Panc1 (cell line): ENCODE data around the gene CRY2.

ENCODE experiments used
- CTCF ChIP-seq: fragments of 450-650 bp; IDR thresholded peaks from 2 replicates; pipeline ENCODE4 v1.5.1; 2017; ENCODE audit warnings: mild to moderate bottlenecking
- POLR2AphosphoS5 ChIP-seq: IDR thresholded peaks from 2 replicates; pipeline ENCODE4 v1.6.1; 2012; ENCODE audit warnings: mild to moderate bottlenecking, low read depth, low read length, moderate library complexity
- SIN3A ChIP-seq: IDR thresholded peaks from 2 replicates; pipeline ENCODE4 v1.6.1; 2012; ENCODE audit warnings: low read depth, mild to moderate bottlenecking, low read length, moderate library complexity, borderline replicate concordance; ENCODE audit not compliant: insufficient read depth
- TCF7L2 ChIP-seq: IDR thresholded peaks from 2 replicates; pipeline ENCODE4 v1.6.1; 2011; ENCODE audit warnings: mild to moderate bottlenecking, low read depth, low read length, inconsistent platforms

GRCh38 chr11:45800261-45800660 lies 47.0 kb upstream of the CRY2 start:
- no peak for TF ChIP-seq CTCF
- TF ChIP-seq SIN3A = no peak
- TF ChIP-seq POLR2AphosphoS5 = no peak
- TF ChIP-seq TCF7L2 = no peak
